SU-DHL-6 (cell line): ENCODE results near the gene SLC25A13.

Experiments used
- CTCF ChIP-seq: fragments of 200-600 bp; sonication (generic); IDR thresholded peaks from one replicate; pipeline ENCODE4 v1.5.1; 2017; ENCODE audit warnings: antibody characterized with exemption, mild to moderate bottlenecking, low read length, moderate library complexity; ENCODE audit not compliant: insufficient read depth, poor library complexity, severe bottlenecking
- EZH2phosphoT487 ChIP-seq: fragments of 200-600 bp; sonication (generic), shearing (Covaris generic); conservative IDR thresholded peaks from 2 replicates; pipeline ENCODE4 v1.6.1; 2018; ENCODE audit warnings: mild to moderate bottlenecking, antibody characterized with exemption, low read length, moderate library complexity, mixed read lengths

- TF ChIP-seq CTCF (no peak), EZH2phosphoT487 (no peak)
Observed at GRCh38 chr7:96329241-96329640, 7.3 kb upstream of the SLC25A13 start.
